Measurements from ENCODE around the gene ABHD6. TPM values are rescaled to one million over a fixed set of nuclear protein-coding genes. Genes with fewer than 3 reads are reported as not detected.

ABHD6 gene
- polyA plus RNA-seq, 1 donor from 2014 or later: 38.9 TPM

DNA sequence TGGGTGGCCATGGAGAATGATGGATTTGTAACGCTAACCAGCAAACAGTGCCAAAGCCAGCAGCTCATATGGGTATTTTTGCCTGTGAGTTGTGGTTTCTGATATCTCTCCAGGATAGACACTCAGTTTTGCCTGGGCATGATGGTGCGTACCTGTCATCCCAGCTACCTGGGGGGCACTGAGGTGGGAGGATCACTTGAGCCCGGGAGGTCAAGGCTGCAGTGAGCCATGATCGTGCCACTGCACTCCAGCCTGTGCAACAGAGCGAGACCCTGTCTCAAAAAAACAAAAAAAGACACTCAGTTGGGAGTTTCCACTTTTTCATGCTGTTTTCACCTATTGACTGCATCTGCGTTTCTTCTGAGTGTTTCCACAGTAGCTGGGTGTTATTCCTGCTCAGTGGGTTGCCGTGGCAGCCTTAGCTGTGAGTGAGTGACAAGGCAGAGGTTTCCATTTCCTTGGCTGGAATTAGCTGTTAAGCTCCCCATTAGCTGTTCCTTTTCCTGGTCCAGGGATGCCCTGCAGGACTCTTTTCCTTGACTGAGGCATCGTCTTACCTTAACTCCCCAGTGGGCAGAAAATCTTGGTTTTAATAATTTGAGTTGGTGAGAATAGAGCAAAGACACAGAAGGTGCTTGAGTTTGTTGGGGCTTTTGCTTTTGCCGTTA is 54.2 kb downstream of the ABHD6 start:
- no peaks in the 10 kb centered on the region for H3F3A ChIP-seq (ENCODE audit: insufficient read depth, low read length, poor library complexity, severe bottlenecking)
- peak overlapping the region; percentile 4 for H3K9ac ChIP-seq (ENCODE audit: low read length)
- peak overlapping the region; percentile 71 for H3K27ac ChIP-seq (ENCODE audit: low read length)
- H3K4me2 ChIP-seq (ENCODE audit: low read length): no peak overlapping the region
- no peaks in the 10 kb centered on the region for H4K20me1 ChIP-seq (ENCODE audit: insufficient read depth)
- H3K9me3 ChIP-seq (ENCODE audit: low read length): no peaks in the 10 kb centered on the region
- TF ChIP-seq, protein P1, sequence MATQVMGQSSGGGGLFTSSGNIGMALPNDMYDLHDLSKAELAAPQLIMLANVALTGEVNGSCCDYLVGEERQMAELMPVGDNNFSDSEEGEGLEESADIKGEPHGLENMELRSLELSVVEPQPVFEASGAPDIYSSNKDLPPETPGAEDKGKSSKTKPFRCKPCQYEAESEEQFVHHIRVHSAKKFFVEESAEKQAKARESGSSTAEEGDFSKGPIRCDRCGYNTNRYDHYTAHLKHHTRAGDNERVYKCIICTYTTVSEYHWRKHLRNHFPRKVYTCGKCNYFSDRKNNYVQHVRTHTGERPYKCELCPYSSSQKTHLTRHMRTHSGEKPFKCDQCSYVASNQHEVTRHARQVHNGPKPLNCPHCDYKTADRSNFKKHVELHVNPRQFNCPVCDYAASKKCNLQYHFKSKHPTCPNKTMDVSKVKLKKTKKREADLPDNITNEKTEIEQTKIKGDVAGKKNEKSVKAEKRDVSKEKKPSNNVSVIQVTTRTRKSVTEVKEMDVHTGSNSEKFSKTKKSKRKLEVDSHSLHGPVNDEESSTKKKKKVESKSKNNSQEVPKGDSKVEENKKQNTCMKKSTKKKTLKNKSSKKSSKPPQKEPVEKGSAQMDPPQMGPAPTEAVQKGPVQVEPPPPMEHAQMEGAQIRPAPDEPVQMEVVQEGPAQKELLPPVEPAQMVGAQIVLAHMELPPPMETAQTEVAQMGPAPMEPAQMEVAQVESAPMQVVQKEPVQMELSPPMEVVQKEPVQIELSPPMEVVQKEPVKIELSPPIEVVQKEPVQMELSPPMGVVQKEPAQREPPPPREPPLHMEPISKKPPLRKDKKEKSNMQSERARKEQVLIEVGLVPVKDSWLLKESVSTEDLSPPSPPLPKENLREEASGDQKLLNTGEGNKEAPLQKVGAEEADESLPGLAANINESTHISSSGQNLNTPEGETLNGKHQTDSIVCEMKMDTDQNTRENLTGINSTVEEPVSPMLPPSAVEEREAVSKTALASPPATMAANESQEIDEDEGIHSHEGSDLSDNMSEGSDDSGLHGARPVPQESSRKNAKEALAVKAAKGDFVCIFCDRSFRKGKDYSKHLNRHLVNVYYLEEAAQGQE (IDR thresholded peaks at IDR 0.05; ENCODE audit: borderline replicate concordance): peak; percentile 76
- TF ChIP-seq EP300 (conservative IDR thresholded peaks at IDR 0.05; ENCODE audit: poor library complexity, severe bottlenecking): peak; percentile 32
- no peak for TF ChIP-seq POLR2AphosphoS5 (IDR thresholded peaks at IDR 0.05)
- peak; percentile 16 for TF ChIP-seq MXI1 (conservative IDR thresholded peaks at IDR 0.05; ENCODE audit: poor library complexity, severe bottlenecking)
- no peaks in the 10 kb centered on the region for H3K36me3 ChIP-seq (ENCODE audit: insufficient read depth, low read length)
- no peaks in the 10 kb centered on the region for H3K9me2 ChIP-seq (ENCODE audit: insufficient read depth, low read length)
- no peak overlapping the region for H2AFZ ChIP-seq (ENCODE audit: low read depth, low read length)
- peak overlapping the region; percentile 39 for H3K4me3 ChIP-seq (ENCODE audit: low read length)
- no peaks in the 10 kb centered on the region for H3K27me3 ChIP-seq (ENCODE audit: insufficient read depth, low read depth, low read length)
- H3K79me2 ChIP-seq (replicated peaks; ENCODE audit: insufficient read depth, low read length): no peaks in the 10 kb centered on the region

DNA sequence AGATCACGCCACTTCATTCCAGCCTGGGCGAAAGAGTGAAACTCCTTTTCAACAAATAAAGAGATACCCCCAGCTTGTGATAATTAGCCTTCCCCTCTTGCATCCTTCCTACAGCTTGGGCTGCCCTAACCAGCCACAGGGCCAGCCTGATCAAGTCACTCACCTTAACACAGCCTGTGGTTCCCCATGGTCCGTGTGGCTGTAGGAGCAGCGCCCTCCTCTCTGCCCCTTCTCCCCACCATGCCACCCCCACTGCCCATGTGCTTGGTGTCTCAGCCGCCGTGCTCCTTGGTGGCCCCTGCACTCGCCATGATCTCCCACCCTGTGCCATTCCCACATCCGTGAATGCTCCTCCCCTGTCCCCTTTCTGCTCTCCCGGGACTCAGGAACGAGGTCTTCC is 55.3 kb downstream of the ABHD6 start:
- Histone ChIP-seq H3K27me3 (ENCODE audit: insufficient read depth, low read depth, low read length) (no peaks in the 10 kb centered on the region), H2AFZ (ENCODE audit: low read depth, low read length) (no peak overlapping the region), H3K27ac (ENCODE audit: low read length) (no peak overlapping the region), H3K9me3 (ENCODE audit: low read length) (no peaks in the 10 kb centered on the region), H4K20me1 (ENCODE audit: insufficient read depth) (no peaks in the 10 kb centered on the region), H3K4me3 (ENCODE audit: low read length) (no peak overlapping the region), H3K9ac (ENCODE audit: low read length) (no peak overlapping the region), H3K36me3 (ENCODE audit: insufficient read depth, low read length) (no peaks in the 10 kb centered on the region), H3K79me2 (replicated peaks; ENCODE audit: insufficient read depth, low read length) (no peaks in the 10 kb centered on the region), H3K4me2 (ENCODE audit: low read length) (no peak overlapping the region), H3F3A (ENCODE audit: insufficient read depth, low read length, poor library complexity, severe bottlenecking) (no peaks in the 10 kb centered on the region), H3K9me2 (ENCODE audit: insufficient read depth, low read length) (no peaks in the 10 kb centered on the region)
- TF ChIP-seq SMC3 (conservative IDR thresholded peaks at IDR 0.05; ENCODE audit: poor library complexity) (no peak), EZH2 (IDR thresholded peaks at IDR 0.05; ENCODE audit: borderline replicate concordance, insufficient read depth, low read length, poor library complexity, severe bottlenecking) (no peak), POLR2AphosphoS5 (IDR thresholded peaks at IDR 0.05) (no peak), MXI1 (conservative IDR thresholded peaks at IDR 0.05; ENCODE audit: poor library complexity, severe bottlenecking) (no peak), EP300 (conservative IDR thresholded peaks at IDR 0.05; ENCODE audit: poor library complexity, severe bottlenecking) (no peak), RAD21 (conservative IDR thresholded peaks at IDR 0.05) (no peak), TAF1 (IDR thresholded peaks at IDR 0.05; ENCODE audit: low read depth) (no peak)
- TF ChIP-seq, protein P2, sequence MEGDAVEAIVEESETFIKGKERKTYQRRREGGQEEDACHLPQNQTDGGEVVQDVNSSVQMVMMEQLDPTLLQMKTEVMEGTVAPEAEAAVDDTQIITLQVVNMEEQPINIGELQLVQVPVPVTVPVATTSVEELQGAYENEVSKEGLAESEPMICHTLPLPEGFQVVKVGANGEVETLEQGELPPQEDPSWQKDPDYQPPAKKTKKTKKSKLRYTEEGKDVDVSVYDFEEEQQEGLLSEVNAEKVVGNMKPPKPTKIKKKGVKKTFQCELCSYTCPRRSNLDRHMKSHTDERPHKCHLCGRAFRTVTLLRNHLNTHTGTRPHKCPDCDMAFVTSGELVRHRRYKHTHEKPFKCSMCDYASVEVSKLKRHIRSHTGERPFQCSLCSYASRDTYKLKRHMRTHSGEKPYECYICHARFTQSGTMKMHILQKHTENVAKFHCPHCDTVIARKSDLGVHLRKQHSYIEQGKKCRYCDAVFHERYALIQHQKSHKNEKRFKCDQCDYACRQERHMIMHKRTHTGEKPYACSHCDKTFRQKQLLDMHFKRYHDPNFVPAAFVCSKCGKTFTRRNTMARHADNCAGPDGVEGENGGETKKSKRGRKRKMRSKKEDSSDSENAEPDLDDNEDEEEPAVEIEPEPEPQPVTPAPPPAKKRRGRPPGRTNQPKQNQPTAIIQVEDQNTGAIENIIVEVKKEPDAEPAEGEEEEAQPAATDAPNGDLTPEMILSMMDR (IDR thresholded peaks at IDR 0.05; ENCODE audit: poor library complexity, severe bottlenecking): no peak
- TF ChIP-seq, protein P1 (IDR thresholded peaks at IDR 0.05; ENCODE audit: borderline replicate concordance): no peak

All from neural cell (in vitro differentiated cells).